ENCODE data around the gene P2RY2. TPM values are rescaled to one million over a fixed set of nuclear protein-coding genes. Genes with fewer than 3 reads are reported as not detected.

Gene P2RY2
- polyA plus RNA-seq, 3 donors from 2014 or later: 0.30 TPM; not detected in 2

DNA sequence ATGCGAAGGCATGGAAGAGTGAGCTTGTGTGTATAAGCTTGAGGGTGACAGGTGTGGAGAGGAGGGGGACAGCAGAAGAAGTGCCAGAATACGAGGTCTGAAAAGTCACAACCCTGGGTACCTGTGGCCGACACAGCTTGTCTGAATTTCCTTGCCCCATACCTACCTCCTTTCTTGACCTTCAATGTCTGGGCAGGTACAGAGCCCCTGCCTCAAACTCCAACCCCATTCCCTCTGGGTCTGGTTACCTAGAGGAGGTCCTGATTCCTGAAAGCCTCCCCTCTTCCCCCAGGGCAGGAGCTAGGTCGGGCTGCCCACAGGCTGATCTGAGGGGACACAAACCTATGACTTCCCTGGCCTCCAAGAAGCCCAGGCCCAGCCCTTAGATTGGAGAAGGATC lies 39.4 kb upstream of the P2RY2 start:
- Mint-ChIP-seq H3K27me3 (ENCODE audit: low read depth in 3 of 3) (peaks cover 0 to 3% (median 1%) of the 10 kb centered on the region in 3 donors), H3K4me3 (no peak overlapping the region), H3K36me3 (no peaks in the 10 kb centered on the region), H3K9me3 (no peaks in the 10 kb centered on the region), H3K4me1 (peaks cover 0 to 9% of the 10 kb centered on the region in 2 donors), H3K27ac (no peak overlapping the region)
- no peak for DNase-seq

DNA sequence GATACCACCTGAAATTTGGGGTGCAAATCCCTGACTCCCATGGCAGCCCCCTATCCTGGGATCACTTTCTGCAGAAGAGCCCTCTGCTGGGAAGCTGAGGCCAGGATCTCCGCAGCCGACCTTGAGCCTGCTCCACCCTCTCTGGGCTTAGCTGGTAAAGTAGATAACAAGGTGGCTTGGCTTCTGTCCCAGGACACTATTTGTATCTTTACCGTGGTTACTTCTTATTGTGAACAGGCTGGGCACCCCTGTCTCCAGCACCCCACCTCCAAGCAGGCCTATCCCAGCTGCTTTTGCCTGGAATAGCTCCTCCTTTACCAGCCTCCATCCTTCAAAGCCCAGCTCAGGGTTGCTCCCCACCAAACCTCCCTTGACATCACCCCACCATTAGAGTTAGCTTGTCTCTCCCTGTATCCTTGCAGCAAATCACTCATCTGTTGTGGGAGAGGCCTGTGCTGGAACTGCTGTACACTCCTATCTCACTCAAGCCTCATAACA lies 35.2 kb upstream of the P2RY2 start:
- no peaks in the 10 kb centered on the region for H3K9me3 Mint-ChIP-seq
- H3K4me1 Mint-ChIP-seq: peaks cover 4 to 5% of the 10 kb centered on the region in 2 donors
- no peak overlapping the region for H3K4me3 Mint-ChIP-seq
- DNase-seq: no peak
- H3K27ac Mint-ChIP-seq: no peak overlapping the region
- H3K36me3 Mint-ChIP-seq: no peaks in the 10 kb centered on the region
- peaks cover 0 to 12% (median 2%) of the 10 kb centered on the region in 3 donors for H3K27me3 Mint-ChIP-seq (ENCODE audit: low read depth in 3 of 3)

GRCh38 chr11:73184953-73185671 lies 33.0 kb upstream of the P2RY2 start:
- Mint-ChIP-seq H3K36me3 (no peaks in the 10 kb centered on the region), H3K27ac (no peak overlapping the region), H3K9me3 (no peaks in the 10 kb centered on the region), H3K4me1 (peaks cover 0 to 4% of the 10 kb centered on the region in 2 donors), H3K27me3 (ENCODE audit: low read depth in 3 of 3) (peaks cover 0 to 9% (median 2%) of the 10 kb centered on the region in 3 donors), H3K4me3 (no peak overlapping the region)
- DNase-seq: peak; percentile 21 to 32 (median 28)

DNA sequence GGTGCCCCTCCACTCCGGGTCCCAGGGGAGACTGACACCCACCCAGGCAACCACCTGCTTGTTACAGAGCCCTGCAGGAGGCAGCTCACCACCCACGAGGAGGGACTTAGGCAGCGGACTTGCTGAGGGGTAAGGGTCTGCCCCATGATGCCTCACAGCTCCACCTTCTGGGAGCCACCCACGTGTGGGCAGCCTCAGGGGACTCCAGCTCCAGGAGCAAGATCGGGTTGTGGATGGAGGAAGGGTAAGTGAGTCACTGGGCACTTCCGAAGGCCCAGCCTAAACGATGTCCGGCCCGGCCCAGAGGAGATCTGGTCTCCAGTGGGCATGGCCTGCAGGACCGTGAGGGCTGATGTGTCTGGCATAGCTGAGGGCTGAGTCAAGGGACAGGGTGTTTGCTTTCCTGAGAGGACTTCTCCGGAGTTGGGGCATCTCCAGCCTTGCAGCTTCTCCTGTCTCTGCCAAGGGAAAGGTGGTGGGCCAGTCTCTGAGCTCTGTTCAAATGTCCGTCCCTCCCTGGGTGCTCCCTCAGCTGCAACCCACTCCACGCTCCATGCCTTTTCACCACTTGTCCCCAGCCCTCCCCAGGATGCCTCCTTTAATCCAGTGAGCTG lies 32.3 kb upstream of the P2RY2 start:
- Mint-ChIP-seq H3K9me3 (no peaks in the 10 kb centered on the region), H3K27ac (no peak overlapping the region), H3K36me3 (no peaks in the 10 kb centered on the region), H3K4me3 (no peak overlapping the region), H3K27me3 (ENCODE audit: low read depth in 3 of 3) (peaks cover 0 to 9% (median 2%) of the 10 kb centered on the region in 3 donors), H3K4me1 (peaks cover 0 to 4% of the 10 kb centered on the region in 2 donors)
- no peak for DNase-seq

GRCh38 chr11:73186294-73186850 lies 31.7 kb upstream of the P2RY2 start:
- H3K27me3 Mint-ChIP-seq (ENCODE audit: low read depth in 3 of 3): peaks cover 2 to 9% (median 2%) of the 10 kb centered on the region in 3 donors

GRCh38 chr11:73186886-73187285 lies 31.2 kb upstream of the P2RY2 start:
- no peaks in the 10 kb centered on the region for H3K36me3 Mint-ChIP-seq
- H3K4me3 Mint-ChIP-seq: no peak overlapping the region
- peaks cover 2 to 9% (median 2%) of the 10 kb centered on the region in 3 donors for H3K27me3 Mint-ChIP-seq (ENCODE audit: low read depth in 3 of 3)
- peaks cover 0 to 4% of the 10 kb centered on the region in 2 donors for H3K4me1 Mint-ChIP-seq
- H3K27ac Mint-ChIP-seq: no peak overlapping the region
- DNase-seq: no peak
- no peaks in the 10 kb centered on the region for H3K9me3 Mint-ChIP-seq

More at GRCh38 chr11:73186294-73186850, 31.7 kb upstream of the P2RY2 start:
- no peak for DNase-seq
- Mint-ChIP-seq H3K36me3 (no peaks in the 10 kb centered on the region), H3K4me3 (no peak overlapping the region), H3K27ac (no peak overlapping the region), H3K9me3 (no peaks in the 10 kb centered on the region), H3K4me1 (peaks cover 0 to 4% of the 10 kb centered on the region in 2 donors)

DNA sequence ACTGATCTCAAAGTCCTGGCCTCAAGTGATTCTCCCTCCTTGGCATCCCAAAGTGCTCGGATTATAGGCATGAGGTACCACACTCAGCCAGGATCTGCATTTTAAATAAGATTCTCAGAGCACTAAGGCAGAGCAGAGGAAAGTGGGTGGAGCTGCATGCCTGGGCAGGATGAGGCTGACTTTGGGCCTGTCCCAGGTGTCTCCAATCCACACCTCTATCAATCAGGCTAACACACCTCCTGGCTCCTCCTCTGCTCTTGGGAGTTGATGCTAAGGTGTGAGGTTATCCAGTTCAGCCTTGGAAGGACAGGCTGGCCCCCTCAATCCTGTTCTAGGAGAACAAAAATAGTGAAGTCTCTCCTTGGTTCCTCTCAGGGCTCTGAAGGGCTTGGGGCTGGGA lies 30.2 kb upstream of the P2RY2 start:
- H3K4me1 Mint-ChIP-seq: peaks cover 0 to 4% of the 10 kb centered on the region in 2 donors
- H3K27me3 Mint-ChIP-seq (ENCODE audit: low read depth in 3 of 3): peaks cover 2 to 9% (median 2%) of the 10 kb centered on the region in 3 donors
- H3K4me3 Mint-ChIP-seq: no peak overlapping the region
- H3K36me3 Mint-ChIP-seq: no peaks in the 10 kb centered on the region
- H3K27ac Mint-ChIP-seq: no peak overlapping the region
- no peaks in the 10 kb centered on the region for H3K9me3 Mint-ChIP-seq
- DNase-seq: no peak

- no peak overlapping the region for H3K27ac Mint-ChIP-seq
- DNase-seq: no peak
- H3K4me3 Mint-ChIP-seq: no peak overlapping the region
- H3K36me3 Mint-ChIP-seq: no peaks in the 10 kb centered on the region
- H3K27me3 Mint-ChIP-seq (ENCODE audit: low read depth in 3 of 3): peaks cover 2 to 9% (median 2%) of the 10 kb centered on the region in 3 donors
- peaks cover 0 to 4% of the 10 kb centered on the region in 2 donors for H3K4me1 Mint-ChIP-seq
- no peaks in the 10 kb centered on the region for H3K9me3 Mint-ChIP-seq
Measured at GRCh38 chr11:73188301-73188700, 29.8 kb upstream of the P2RY2 start.

GRCh38 chr11:73189315-73189714 lies 28.8 kb upstream of the P2RY2 start:
- H3K36me3 Mint-ChIP-seq: no peaks in the 10 kb centered on the region

DNA sequence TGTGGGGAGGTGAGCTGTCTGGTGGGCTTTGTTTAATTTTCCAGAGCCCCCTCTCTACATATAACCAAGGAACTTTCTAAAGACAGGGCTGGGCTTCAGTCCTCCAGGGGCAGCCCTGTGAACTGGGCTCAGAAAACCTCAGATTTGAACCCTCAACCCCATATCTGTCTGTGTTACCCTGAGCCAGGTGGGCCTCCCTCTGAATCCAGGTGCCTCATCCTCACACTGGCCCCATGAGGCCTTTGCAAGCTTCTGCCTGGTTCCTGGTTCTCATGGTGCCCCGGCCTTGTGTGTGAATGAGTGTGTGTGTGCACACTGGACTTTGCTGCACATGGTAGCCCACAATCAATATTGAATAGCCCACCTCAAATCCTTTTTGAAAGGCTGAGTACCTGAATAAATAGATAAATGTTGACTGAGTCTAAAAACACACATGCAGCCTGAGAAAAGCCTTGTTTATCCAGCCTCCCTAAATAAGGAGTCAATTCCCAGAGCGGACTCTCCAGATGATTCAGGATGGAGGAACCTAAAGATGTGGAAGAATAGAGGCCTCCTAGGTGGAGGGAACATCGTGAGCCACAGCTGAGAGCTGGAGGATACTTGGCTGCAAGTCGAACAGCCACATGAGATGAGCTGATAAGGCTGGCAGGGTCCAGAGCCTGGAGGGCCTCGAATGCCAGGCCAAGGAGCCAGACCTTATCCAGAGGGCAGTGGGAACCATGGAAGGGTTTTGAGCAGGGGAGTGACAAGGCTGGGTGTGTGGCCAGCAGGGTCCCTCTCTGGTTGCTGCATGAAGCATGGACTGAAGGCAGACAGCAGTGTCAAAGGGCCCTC lies 28.1 kb upstream of the P2RY2 start:
- no peaks in the 10 kb centered on the region for H3K36me3 Mint-ChIP-seq
- DNase-seq: no peak
- H3K9me3 Mint-ChIP-seq: no peaks in the 10 kb centered on the region
- peaks cover 2 to 5% (median 2%) of the 10 kb centered on the region in 3 donors for H3K27me3 Mint-ChIP-seq (ENCODE audit: low read depth in 3 of 3)
- H3K27ac Mint-ChIP-seq: no peak overlapping the region
- H3K4me1 Mint-ChIP-seq: peaks cover 0 to 4% of the 10 kb centered on the region in 2 donors
- no peak overlapping the region for H3K4me3 Mint-ChIP-seq

More at GRCh38 chr11:73189315-73189714, 28.8 kb upstream of the P2RY2 start:
- Mint-ChIP-seq H3K4me1 (peaks cover 0 to 4% of the 10 kb centered on the region in 2 donors), H3K27ac (no peak overlapping the region), H3K9me3 (no peaks in the 10 kb centered on the region), H3K4me3 (no peak overlapping the region), H3K27me3 (ENCODE audit: low read depth in 3 of 3) (peaks cover 2 to 7% (median 2%) of the 10 kb centered on the region in 3 donors)
- no peak for DNase-seq

DNA sequence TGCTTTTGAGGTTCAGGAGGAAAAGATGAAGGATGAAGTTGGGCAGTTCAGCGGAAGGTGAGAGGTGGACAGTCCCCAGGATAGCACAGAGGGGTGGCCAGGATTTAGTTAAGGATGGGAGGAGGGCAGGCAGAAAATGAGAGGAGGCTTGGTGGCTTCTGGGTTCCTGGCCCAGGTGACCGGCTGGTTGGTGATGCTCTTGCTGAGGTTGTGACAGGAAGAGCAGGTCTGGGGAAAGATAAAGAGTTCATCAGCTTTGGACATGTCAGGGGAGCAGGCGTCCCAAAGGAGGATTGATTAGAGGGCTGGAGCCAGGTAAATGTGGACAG lies 27.6 kb upstream of the P2RY2 start:
- Mint-ChIP-seq H3K36me3 (no peaks in the 10 kb centered on the region), H3K4me3 (no peak overlapping the region), H3K27me3 (ENCODE audit: low read depth in 3 of 3) (peaks cover 2 to 5% (median 2%) of the 10 kb centered on the region in 3 donors), H3K27ac (no peak overlapping the region), H3K9me3 (no peaks in the 10 kb centered on the region), H3K4me1 (no peaks in the 10 kb centered on the region)
- no peak for DNase-seq

GRCh38 chr11:73191151-73191550 lies 26.9 kb upstream of the P2RY2 start:
- Mint-ChIP-seq H3K4me3 (peak overlapping the region in 1 of 5 donors; percentile 38), H3K4me1 (no peaks in the 10 kb centered on the region), H3K27ac (no peak overlapping the region)

GRCh38 chr11:73192272-73192671 lies 25.8 kb upstream of the P2RY2 start:
- no peak for DNase-seq
- Mint-ChIP-seq H3K36me3 (no peaks in the 10 kb centered on the region), H3K27ac (no peak overlapping the region), H3K9me3 (no peaks in the 10 kb centered on the region), H3K27me3 (ENCODE audit: low read depth in 3 of 3) (peaks cover 2 to 4% (median 2%) of the 10 kb centered on the region in 3 donors), H3K4me3 (no peak overlapping the region), H3K4me1 (no peaks in the 10 kb centered on the region)

More at GRCh38 chr11:73191151-73191550, 26.9 kb upstream of the P2RY2 start:
- Mint-ChIP-seq H3K27me3 (ENCODE audit: low read depth in 3 of 3) (peaks cover 2 to 5% (median 2%) of the 10 kb centered on the region in 3 donors), H3K36me3 (no peaks in the 10 kb centered on the region), H3K9me3 (no peaks in the 10 kb centered on the region)
- DNase-seq: no peak

Data from immature natural killer cell (primary cell).